Left ventricle myocardium inferior (tissue), 1 donor: ENCODE data around the gene CNN2. TPM values are rescaled to one million over a fixed set of nuclear protein-coding genes. Genes with fewer than 3 reads are reported as not detected.

Experiments
- DNase-seq: peaks from one replicate; pipeline ENCODE4 v3.0.0-alpha.2; 2020
- H3K27ac ChIP-seq: fragments of 200-600 bp; replicated peaks from 2 replicates; pipeline ENCODE4 v1.8.0; 2021
- H3K27me3 ChIP-seq: fragments of 200-600 bp; 2 replicates; pipeline ENCODE4 v1.8.0; 2021; ENCODE audit warnings: low read depth
- H3K36me3 ChIP-seq: fragments of 200-600 bp; 2 replicates; pipeline ENCODE4 v1.8.0; 2021
- H3K4me1 ChIP-seq: fragments of 200-600 bp; 2 replicates; pipeline ENCODE4 v1.8.0; 2021
- H3K4me3 ChIP-seq: fragments of 200-600 bp; 2 replicates; pipeline ENCODE4 v1.8.0; 2021; ENCODE audit warnings: mild to moderate bottlenecking, moderate library complexity
- H3K9me3 ChIP-seq: fragments of 200-600 bp; replicated peaks from 2 replicates; pipeline ENCODE4 v1.8.0; 2021
- CTCF ChIP-seq: fragments of 200-600 bp; IDR thresholded peaks from 2 replicates; pipeline ENCODE4 v1.8.0; 2021; ENCODE audit warnings: antibody characterized with exemption, mild to moderate bottlenecking, borderline replicate concordance
- intact Hi-C: fragments of 100-400 bp; cut with micrococcal nuclease; formaldehyde crosslinking; loops from one replicate; pipeline ENCODE4 v1.11.0; 2022
- total RNA-seq: library from RNA; stranded (reverse); fragmentation: NEBNext Ultra II Directional; extraction: Animal tissue kit (Norgen Biotek cat#: 25700); gene quantifications from one replicate; pipeline ENCODE4 v1.2.1, GENCODE V29; 2021
- donor health status: DM: no; HTN: yes; CAD: no; lungs with severe emphysema.

Gene CNN2
- total RNA-seq, 1 donor from 2014 or later, result 45.6 TPM

GRCh38 chr19:1007399-1008251 lies 18.8 kb upstream of the CNN2 start:
- Histone ChIP-seq H3K27me3 (peaks cover 11% of the 10 kb centered on the region), H3K4me1 (peaks cover 8% of the 10 kb centered on the region), H3K4me3 (no peak overlapping the region), H3K27ac (no peak overlapping the region), H3K36me3 (peaks cover 38% of the 10 kb centered on the region), H3K9me3 (no peaks in the 10 kb centered on the region)
- TF ChIP-seq CTCF, result no peak
- intact Hi-C loops, result no loop called here
- no peak for DNase-seq

GRCh38 chr19:1008268-1009040 lies 18.0 kb upstream of the CNN2 start:
- Histone ChIP-seq H3K27me3 (peaks cover 2% of the 10 kb centered on the region), H3K4me1 (peaks cover 8% of the 10 kb centered on the region), H3K36me3 (peaks cover 46% of the 10 kb centered on the region), H3K9me3 (no peaks in the 10 kb centered on the region), H3K4me3 (no peak overlapping the region), H3K27ac (no peak overlapping the region)
- no peak for DNase-seq
- intact Hi-C loops, result no loop called here
- no peak for TF ChIP-seq CTCF

- intact Hi-C loops, result no loop called here
- H3K27ac ChIP-seq, result no peak overlapping the region
- H3K4me1 ChIP-seq, result peaks cover 16% of the 10 kb centered on the region
- H3K36me3 ChIP-seq, result peaks cover 55% of the 10 kb centered on the region
- no peak overlapping the region for H3K4me3 ChIP-seq
- H3K9me3 ChIP-seq, result no peaks in the 10 kb centered on the region
- no peak for TF ChIP-seq CTCF
- DNase-seq, result no peak
- H3K27me3 ChIP-seq, result no peaks in the 10 kb centered on the region
These were observed 17.1 kb upstream of the CNN2 start for GRCh38 chr19:1009041-1009980.

GRCh38 chr19:1009981-1010538 lies 16.3 kb upstream of the CNN2 start:
- Histone ChIP-seq H3K27ac (no peak overlapping the region), H3K9me3 (no peaks in the 10 kb centered on the region), H3K36me3 (peaks cover 56% of the 10 kb centered on the region), H3K27me3 (no peaks in the 10 kb centered on the region), H3K4me3 (no peak overlapping the region), H3K4me1 (peaks cover 23% of the 10 kb centered on the region)
- no peak for DNase-seq
- no peak for TF ChIP-seq CTCF
- intact Hi-C loops, result no loop called here
